ENCODE measurements around the gene DNAJC5G. TPM values are rescaled to one million over a fixed set of nuclear protein-coding genes. Genes with fewer than 3 reads are reported as not detected.
A peak's percentile ranks its signal among the peaks of the same experiment; 100 is the strongest.
"Not testable (repeated sequence)": the region's sequence is repeated elsewhere in the genome, so short reads cannot be mapped to it uniquely, and the experiment has no call there.

DNAJC5G gene
- total and polyA plus RNA-seq, 9 of the 15 experiments (the other 6 are each of a cell fraction or from before 2014, with no cell fraction given) = not detected

DNA sequence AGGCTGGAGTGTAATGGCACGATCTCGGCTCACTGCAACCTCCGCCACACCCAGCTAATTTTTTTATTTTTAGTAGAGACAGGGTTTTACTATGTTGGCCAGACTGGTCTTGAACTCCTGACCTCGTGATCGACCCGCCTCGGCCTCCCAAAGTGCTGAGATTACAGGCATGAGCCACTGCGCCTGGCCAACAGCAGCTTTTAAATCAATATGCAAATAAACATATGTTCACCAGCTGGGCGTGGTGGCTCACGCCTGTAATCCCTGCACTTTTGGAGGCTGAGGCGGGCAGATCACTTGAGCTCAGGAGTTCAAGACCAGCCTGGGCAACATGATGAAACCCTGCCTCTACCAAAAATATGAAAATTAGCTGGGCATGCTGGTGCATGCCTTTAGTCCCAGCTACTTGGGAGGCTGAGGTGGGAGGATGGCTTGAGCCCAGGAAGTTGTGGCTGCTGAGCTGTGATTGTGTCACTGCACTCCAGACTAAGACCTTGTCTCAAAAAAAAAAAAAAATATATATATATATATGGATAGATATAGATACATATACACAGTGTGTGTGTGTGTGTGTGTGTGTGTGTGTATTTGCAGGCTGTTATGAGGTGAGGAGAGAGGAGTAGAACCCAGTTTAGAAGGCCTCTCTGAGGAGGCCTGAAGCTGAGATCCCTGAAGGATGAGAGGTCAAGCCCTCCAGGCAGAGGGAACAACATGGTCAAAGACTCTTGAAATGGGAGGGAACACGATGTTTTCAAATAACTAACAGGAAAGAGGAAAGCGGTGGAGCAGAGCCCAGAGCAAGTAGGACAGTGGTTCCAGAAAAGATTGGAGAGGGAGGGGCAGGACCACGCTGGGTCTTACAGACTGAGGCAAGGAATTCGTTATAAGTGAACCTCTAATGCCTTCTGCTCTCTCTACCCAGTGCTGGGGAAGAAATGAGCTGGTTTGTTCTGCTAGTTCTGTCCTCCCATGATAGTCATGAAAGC, 2.4 kb upstream of the DNAJC5G start:
- H3K27ac ChIP-seq (ENCODE audit: extremely low read depth, low read depth, low read length); H3K27me3 ChIP-seq (ENCODE audit: control insufficient read depth in 2 of 2, insufficient read depth in 2 of 2, low read length in 2 of 2); H3K4me2 ChIP-seq (ENCODE audit: insufficient read depth, low read length); DNase-seq (ENCODE audit: extremely low read depth in 1 of 4, low spot score in 3 of 4); H4K20me1 ChIP-seq (replicated peaks; ENCODE audit: control insufficient read depth, insufficient read depth, low read length); H3K9me1 ChIP-seq (ENCODE audit: control insufficient read depth, insufficient read depth, low read length); H3K4me3 ChIP-seq; ATAC-seq; H2AFZ ChIP-seq (ENCODE audit: low read depth, low read length); in situ Hi-C loops (cut with MboI); FAIRE-seq; H3K79me2 ChIP-seq (ENCODE audit: control insufficient read depth, insufficient read depth, low read length); BruUV-seq (replicated peaks); H3K9me3 ChIP-seq (replicated peaks; ENCODE audit: control insufficient read depth, insufficient read depth, low read depth, low read length); H3K9ac ChIP-seq (ENCODE audit: insufficient read depth in 1 of 2, low read depth in 2 of 2, low read length in 2 of 2); intact Hi-C loops (cut with micrococcal nuclease); H3K36me3 ChIP-seq (ENCODE audit: control insufficient read depth, insufficient read depth, low read length); CTCF ChIA-PET (ENCODE audit: low intra/inter-chr PET ratio): not testable (repeated sequence)
- POLR2A ChIA-PET = interaction anchor here (0.6 to 1.2 kb wide), 4 partner anchors 13 to 160 kb away, joined by 3 to 5 read pairs (median 3); no protein-coding TSS in a partner anchor
- TF ChIP-seq, protein P1, sequence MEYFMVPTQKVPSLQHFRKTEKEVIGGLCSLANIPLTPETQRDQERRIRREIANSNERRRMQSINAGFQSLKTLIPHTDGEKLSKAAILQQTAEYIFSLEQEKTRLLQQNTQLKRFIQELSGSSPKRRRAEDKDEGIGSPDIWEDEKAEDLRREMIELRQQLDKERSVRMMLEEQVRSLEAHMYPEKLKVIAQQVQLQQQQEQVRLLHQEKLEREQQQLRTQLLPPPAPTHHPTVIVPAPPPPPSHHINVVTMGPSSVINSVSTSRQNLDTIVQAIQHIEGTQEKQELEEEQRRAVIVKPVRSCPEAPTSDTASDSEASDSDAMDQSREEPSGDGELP (CRISPR knock-in tag; IDR thresholded peaks at IDR 0.05; ENCODE audit: borderline replicate concordance) = peak; percentile 15; the same call in 1 of the 2 replicates
- peaks cover 10 to 19% of the 10 kb centered on the region in 2 experiments for H3K4me1 ChIP-seq (replicated peaks in 1 of 2; ENCODE audit: control insufficient read depth in 2 of 2, insufficient read depth in 2 of 2, low read length in 2 of 2)
- 37% methylated on average over 15 of the region's 15 CpGs for WGBS (ENCODE audit: insufficient coverage, low coverage, missing lambda C conversion rate)

DNA sequence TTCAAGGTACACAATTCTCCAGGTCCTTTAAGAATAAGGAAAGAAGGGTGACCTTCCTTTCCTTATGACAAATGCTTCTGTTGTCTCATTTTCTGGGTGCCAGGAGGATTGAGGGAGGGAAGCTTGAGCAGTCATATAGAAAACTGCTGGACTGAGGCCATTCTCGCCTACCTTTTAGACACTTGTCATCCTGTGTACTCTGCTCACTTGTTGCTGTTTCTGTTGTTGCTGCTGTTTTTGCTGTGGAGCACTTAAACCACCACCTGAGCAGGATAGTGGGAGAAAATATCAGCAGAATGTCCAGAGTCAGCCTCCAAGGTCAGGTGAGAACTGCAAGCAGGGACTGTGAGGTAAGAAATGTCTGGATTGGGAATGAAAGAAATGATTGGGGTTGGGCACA, 2.8 kb downstream of the DNAJC5G start:
- Histone ChIP-seq H3K4me3 (no peak overlapping the region), H3K36me3 (ENCODE audit: control insufficient read depth, insufficient read depth, low read length) (no peaks in the 10 kb centered on the region), H3K4me1 (replicated peaks in 1 of 2; ENCODE audit: control insufficient read depth in 2 of 2, insufficient read depth in 2 of 2, low read length in 2 of 2) (peaks cover 10 to 14% of the 10 kb centered on the region in 2 experiments), H2AFZ (ENCODE audit: low read depth, low read length) (no peak overlapping the region), H3K9ac (ENCODE audit: insufficient read depth in 1 of 2, low read depth in 2 of 2, low read length in 2 of 2) (no peak overlapping the region), H3K9me1 (ENCODE audit: control insufficient read depth, insufficient read depth, low read length) (no peaks in the 10 kb centered on the region), H3K4me2 (ENCODE audit: insufficient read depth, low read length) (no peak overlapping the region), H3K9me3 (replicated peaks; ENCODE audit: control insufficient read depth, insufficient read depth, low read depth, low read length) (no peaks in the 10 kb centered on the region), H3K27me3 (ENCODE audit: control insufficient read depth in 2 of 2, insufficient read depth in 2 of 2, low read length in 2 of 2) (peaks cover 4 to 5% of the 10 kb centered on the region in 2 experiments; a peak in 2 of 5 replicates), H3K79me2 (ENCODE audit: control insufficient read depth, insufficient read depth, low read length) (no peaks in the 10 kb centered on the region), H3K27ac (ENCODE audit: extremely low read depth, low read depth, low read length) (no peak overlapping the region), H4K20me1 (replicated peaks; ENCODE audit: control insufficient read depth, insufficient read depth, low read length) (no peaks in the 10 kb centered on the region)
- ATAC-seq = no peak
- POLR2A ChIA-PET = interaction anchor here (0.6 to 1.2 kb wide), 2 partner anchors 10 to 152 kb away, joined by 3 read pairs; no protein-coding TSS in a partner anchor
- no peak for TF ChIP-seq NR2C2 (CRISPR knock-in tag; IDR thresholded peaks at IDR 0.05)
- no peak for TF ChIP-seq NR2C2 (tag; IDR thresholded peaks at IDR 0.05)
- TF ChIP-seq NR1H2 (CRISPR knock-in tag; IDR thresholded peaks at IDR 0.05) = no peak
- CTCF ChIA-PET (ENCODE audit: low intra/inter-chr PET ratio) = interaction anchor here (2.9 kb wide), 1 partner anchor 179 kb away, joined by 20 read pairs; no protein-coding TSS in a partner anchor
- BruUV-seq (replicated peaks) = no TSS peak
- WGBS (ENCODE audit: insufficient coverage, low coverage, missing lambda C conversion rate) = 0% methylated on average over 1 of the region's 1 CpG
- DNase-seq (ENCODE audit: extremely low read depth in 1 of 4, low spot score in 3 of 4) = no peak
- intact Hi-C loops (cut with micrococcal nuclease) = no loop called here
- no peak for FAIRE-seq
- in situ Hi-C loops (cut with MboI) = no loop called here

All from K562 (cell line).